Measurements from ENCODE around the gene PPP1R7. TPM values are rescaled to one million over a fixed set of nuclear protein-coding genes. Genes with fewer than 3 reads are reported as not detected.

The PPP1R7 gene
- total and polyA plus RNA-seq, 9 of the 15 experiments (the other 6 are each of a cell fraction or from before 2014, with no cell fraction given), result 37.5 to 75.0 (median 50.5) TPM

GRCh38 chr2:241168366-241168765, 18.1 kb downstream of the PPP1R7 start:
- no TSS peak for BruUV-seq (replicated peaks)
- in situ Hi-C loops (cut with MboI), result no loop called here
- CTCF ChIA-PET (ENCODE audit: low intra/inter-chr PET ratio), result no interaction called here

GRCh38 chr2:241173557-241173956, 23.3 kb downstream of the PPP1R7 start:
- Histone ChIP-seq H3K27ac (ENCODE audit: extremely low read depth, low read depth, low read length) (no peak overlapping the region), H3K79me2 (ENCODE audit: control insufficient read depth, insufficient read depth, low read length) (no peaks in the 10 kb centered on the region), H3K36me3 (ENCODE audit: control insufficient read depth, insufficient read depth, low read length) (peaks cover 25% of the 10 kb centered on the region; the same call in 2 of the 3 replicates), H3K9ac (ENCODE audit: insufficient read depth in 1 of 2, low read depth in 2 of 2, low read length in 2 of 2) (no peak overlapping the region), H3K9me3 (replicated peaks; ENCODE audit: control insufficient read depth, insufficient read depth, low read depth, low read length) (no peaks in the 10 kb centered on the region), H3K9me1 (ENCODE audit: control insufficient read depth, insufficient read depth, low read length) (no peaks in the 10 kb centered on the region), H4K20me1 (replicated peaks; ENCODE audit: control insufficient read depth, insufficient read depth, low read length) (no peaks in the 10 kb centered on the region), H3K4me2 (ENCODE audit: insufficient read depth, low read length) (no peak overlapping the region), H3K27me3 (ENCODE audit: control insufficient read depth in 2 of 2, insufficient read depth in 2 of 2, low read length in 2 of 2) (no peaks in the 10 kb centered on the region), H2AFZ (ENCODE audit: low read depth, low read length) (no peak overlapping the region), H3K4me1 (replicated peaks in 1 of 2; ENCODE audit: control insufficient read depth in 2 of 2, insufficient read depth in 2 of 2, low read length in 2 of 2) (no peaks in the 10 kb centered on the region), H3K4me3 (no peak overlapping the region)
- WGBS (ENCODE audit: insufficient coverage, low coverage, missing lambda C conversion rate), result 100% methylated on average over 1 of the region's 2 CpGs
- FAIRE-seq, result no peak
- no peak for ATAC-seq
- in situ Hi-C loops (cut with MboI) (no loop called here), intact Hi-C loops (cut with micrococcal nuclease) (no loop called here)
- ChIA-PET POLR2A (no interaction called here), CTCF (ENCODE audit: low intra/inter-chr PET ratio) (no interaction called here)
- no peak for DNase-seq (ENCODE audit: extremely low read depth in 1 of 4, low spot score in 3 of 4)
- no TSS peak for BruUV-seq (replicated peaks)
- no peak for TF ChIP-seq E4F1 (CRISPR knock-in tag; IDR thresholded peaks at IDR 0.05; ENCODE audit: borderline replicate concordance)
- no peak for TF ChIP-seq KAT2B (IDR thresholded peaks at IDR 0.05; ENCODE audit: low read depth, low read length)
- no peak for TF ChIP-seq NCOA4 (IDR thresholded peaks at IDR 0.05; ENCODE audit: partially characterized antibody)
- TF ChIP-seq PBX2 (CRISPR knock-in tag; IDR thresholded peaks at IDR 0.05; ENCODE audit: low read depth), result no peak
- TF ChIP-seq PBX2 (tag; conservative IDR thresholded peaks at IDR 0.05; ENCODE audit: low read depth), result no peak
- TF ChIP-seq TOE1 (IDR thresholded peaks at IDR 0.05; ENCODE audit: borderline replicate concordance), result no peak
- TF ChIP-seq TOE1 (CRISPR knock-in tag; IDR thresholded peaks at IDR 0.05; ENCODE audit: borderline replicate concordance, low read depth), result no peak
- no peak for TF ChIP-seq RBM22 (IDR thresholded peaks at IDR 0.05; ENCODE audit: low read depth, low read length, poor library complexity, severe bottlenecking)
- no peak for TF ChIP-seq ARNT (IDR thresholded peaks at IDR 0.05)
- TF ChIP-seq CREM (IDR thresholded peaks at IDR 0.05; ENCODE audit: low read depth), result no peak
- TF ChIP-seq ZSCAN29 (IDR thresholded peaks at IDR 0.05), result no peak
- no peak for TF ChIP-seq PHF20 (IDR thresholded peaks at IDR 0.05; ENCODE audit: partially characterized antibody)

More at GRCh38 chr2:241168366-241168765, 18.1 kb downstream of the PPP1R7 start:
- intact Hi-C loops (cut with micrococcal nuclease), result loop anchor here (2.0 kb wide), 1 partner anchor 42 kb away; no protein-coding TSS in a partner anchor
- H3K27ac ChIP-seq (ENCODE audit: extremely low read depth, low read depth, low read length), result no peak overlapping the region
- DNase-seq (ENCODE audit: extremely low read depth in 1 of 4, low spot score in 3 of 4) (no peak), ATAC-seq (no peak), FAIRE-seq (no peak)
- 87% methylated on average over 12 of the region's 15 CpGs for WGBS (ENCODE audit: insufficient coverage, low coverage, missing lambda C conversion rate)
- H3K36me3 ChIP-seq (ENCODE audit: control insufficient read depth, insufficient read depth, low read length), result peaks cover 42% of the 10 kb centered on the region; the same call in 2 of the 3 replicates
- no peak overlapping the region; a peak in 1 of 4 replicates for H3K9ac ChIP-seq (ENCODE audit: insufficient read depth in 1 of 2, low read depth in 2 of 2, low read length in 2 of 2)
- H4K20me1 ChIP-seq (replicated peaks; ENCODE audit: control insufficient read depth, insufficient read depth, low read length), result no peaks in the 10 kb centered on the region
- POLR2A ChIA-PET, result interaction anchor here (0.7 kb wide), 1 partner anchor 9 kb away, joined by 3 read pairs; no protein-coding TSS in a partner anchor
- H3K4me2 ChIP-seq (ENCODE audit: insufficient read depth, low read length), result no peak overlapping the region
- H3K4me1 ChIP-seq (replicated peaks in 1 of 2; ENCODE audit: control insufficient read depth in 2 of 2, insufficient read depth in 2 of 2, low read length in 2 of 2), result no peaks in the 10 kb centered on the region
- H2AFZ ChIP-seq (ENCODE audit: low read depth, low read length), result no peak overlapping the region
- H3K27me3 ChIP-seq (ENCODE audit: control insufficient read depth in 2 of 2, insufficient read depth in 2 of 2, low read length in 2 of 2), result no peaks in the 10 kb centered on the region
- H3K9me1 ChIP-seq (ENCODE audit: control insufficient read depth, insufficient read depth, low read length), result no peaks in the 10 kb centered on the region
- H3K4me3 ChIP-seq, result no peak overlapping the region
- no peaks in the 10 kb centered on the region for H3K79me2 ChIP-seq (ENCODE audit: control insufficient read depth, insufficient read depth, low read length)
- TF ChIP-seq ZKSCAN3 (CRISPR knock-in tag; IDR thresholded peaks at IDR 0.05), result no peak
- H3K9me3 ChIP-seq (replicated peaks; ENCODE audit: control insufficient read depth, insufficient read depth, low read depth, low read length), result no peaks in the 10 kb centered on the region

Measured in K562 (cell line).